Rectal smooth muscle tissue (tissue), 1 donor: ENCODE data around the gene EXOSC10.

Experiments used
- H3K27ac ChIP-seq: one replicate; pipeline ENCODE4 v1.7.0; 2013; ENCODE audit warnings: low read depth, low read length, inconsistent platforms
- H3K27me3 ChIP-seq: one replicate; pipeline ENCODE4 v1.7.0; 2013; ENCODE audit warnings: low read length; ENCODE audit not compliant: control insufficient read depth, insufficient read depth
- H3K36me3 ChIP-seq: one replicate; pipeline ENCODE4 v1.7.0; 2013; ENCODE audit warnings: low read length; ENCODE audit not compliant: control insufficient read depth, insufficient read depth
- H3K4me1 ChIP-seq: one replicate; pipeline ENCODE4 v1.7.0; 2013; ENCODE audit warnings: low read length; ENCODE audit not compliant: control insufficient read depth, insufficient read depth
- H3K4me3 ChIP-seq: one replicate; pipeline ENCODE4 v1.7.0; 2013; ENCODE audit warnings: low read length
- H3K9ac ChIP-seq: one replicate; pipeline ENCODE4 v1.7.0; 2013; ENCODE audit warnings: low read length

Gene EXOSC10

DNA sequence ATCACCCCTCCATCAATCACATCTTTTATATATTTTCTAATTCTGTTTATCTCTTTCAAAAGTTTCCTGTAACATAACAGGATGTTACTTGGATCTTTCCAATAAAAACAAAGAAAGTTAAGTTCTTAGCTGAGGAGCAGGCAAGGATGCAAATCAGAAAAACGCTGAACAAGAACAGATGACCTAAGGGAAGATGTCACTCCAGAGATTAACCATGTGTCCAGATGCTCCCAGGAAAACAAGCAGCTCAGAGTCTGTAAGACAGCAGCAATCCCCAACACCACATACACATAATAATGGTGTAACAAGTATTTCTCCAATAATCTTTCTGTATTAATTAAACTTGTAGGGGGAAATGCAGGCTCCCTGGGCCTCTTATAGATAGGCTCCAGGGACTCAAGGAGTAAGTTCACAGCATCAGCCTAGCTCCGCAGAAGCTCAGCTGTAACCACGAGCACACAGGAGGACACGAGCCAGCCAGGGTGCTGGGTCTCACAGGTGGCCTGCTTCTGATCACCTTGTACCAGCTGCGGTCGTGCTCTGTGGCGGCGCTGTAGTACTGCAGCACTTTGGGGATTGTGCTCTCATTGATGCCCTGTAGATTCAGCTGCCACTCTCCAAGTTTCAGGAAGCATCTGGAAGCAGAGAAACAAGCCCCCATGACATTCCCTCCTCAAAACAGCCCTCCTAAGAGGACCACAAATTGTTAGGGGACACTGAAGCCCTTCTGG is 33.1 kb upstream of the EXOSC10 start:
- Histone ChIP-seq H3K4me3 (no peak overlapping the region), H3K4me1 (peaks cover 9% of the 10 kb centered on the region), H3K27ac (no peak overlapping the region), H3K27me3 (no peaks in the 10 kb centered on the region), H3K9ac (no peak overlapping the region), H3K36me3 (peaks cover 43% of the 10 kb centered on the region)

- peaks cover 47% of the 10 kb centered on the region for H3K36me3 ChIP-seq
- no peaks in the 10 kb centered on the region for H3K27me3 ChIP-seq
- H3K4me1 ChIP-seq = peaks cover 9% of the 10 kb centered on the region
- H3K9ac ChIP-seq = no peak overlapping the region
- H3K27ac ChIP-seq = no peak overlapping the region
- no peak overlapping the region for H3K4me3 ChIP-seq
Measured at GRCh38 chr1:11131816-11132215, 32.1 kb upstream of the EXOSC10 start.

DNA sequence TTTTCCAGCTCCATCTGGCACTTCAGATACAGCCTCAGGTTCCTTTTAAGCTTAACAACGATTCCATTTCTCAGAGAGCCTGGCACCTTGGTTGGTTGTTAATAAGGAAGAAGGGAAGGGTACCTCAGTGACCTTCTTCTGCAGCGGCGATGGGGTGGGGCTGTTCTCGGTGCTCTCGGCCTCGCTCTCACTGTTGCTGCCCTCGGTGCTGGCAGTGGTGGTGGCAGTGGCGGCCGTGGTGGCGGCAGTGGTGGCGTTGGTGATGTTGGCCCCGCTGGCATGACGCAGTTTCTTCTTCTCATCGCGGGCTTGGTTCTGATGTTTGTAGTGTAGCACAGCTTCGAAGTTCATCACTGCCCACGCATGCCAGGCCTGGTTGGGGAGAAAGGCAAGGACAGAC is 30.7 kb upstream of the EXOSC10 start:
- Histone ChIP-seq H3K27ac (no peak overlapping the region), H3K4me1 (peaks cover 9% of the 10 kb centered on the region), H3K4me3 (no peak overlapping the region), H3K36me3 (peaks cover 53% of the 10 kb centered on the region), H3K27me3 (no peaks in the 10 kb centered on the region), H3K9ac (no peak overlapping the region)

- no peak overlapping the region for H3K27ac ChIP-seq
- no peak overlapping the region for H3K9ac ChIP-seq
- H3K36me3 ChIP-seq = peaks cover 57% of the 10 kb centered on the region
- H3K27me3 ChIP-seq = no peaks in the 10 kb centered on the region
- H3K4me3 ChIP-seq = no peak overlapping the region
- H3K4me1 ChIP-seq = peaks cover 9% of the 10 kb centered on the region
Measured at GRCh38 chr1:11129649-11130390, 30.2 kb upstream of the EXOSC10 start.

DNA sequence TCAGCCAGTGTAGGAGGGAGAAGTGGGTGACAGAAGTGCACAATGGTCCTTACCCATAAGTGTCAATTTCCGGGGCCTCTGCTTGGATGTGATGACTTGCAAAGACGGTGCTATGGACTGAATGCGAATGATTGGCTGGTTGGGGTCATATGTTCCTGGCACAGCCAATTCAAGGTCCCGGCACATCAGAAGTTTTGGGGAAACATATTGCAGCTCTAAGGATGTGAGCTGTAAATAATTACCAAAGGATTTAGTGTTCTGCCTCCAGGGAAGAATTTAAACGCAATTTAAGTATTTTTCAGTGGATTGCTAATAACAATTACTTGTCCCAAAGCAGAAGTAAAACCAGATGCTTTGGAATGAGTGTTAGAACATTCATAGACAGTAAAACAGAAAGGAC is 26.9 kb upstream of the EXOSC10 start:
- Histone ChIP-seq H3K36me3 (peaks cover 56% of the 10 kb centered on the region), H3K4me3 (no peak overlapping the region)

DNA sequence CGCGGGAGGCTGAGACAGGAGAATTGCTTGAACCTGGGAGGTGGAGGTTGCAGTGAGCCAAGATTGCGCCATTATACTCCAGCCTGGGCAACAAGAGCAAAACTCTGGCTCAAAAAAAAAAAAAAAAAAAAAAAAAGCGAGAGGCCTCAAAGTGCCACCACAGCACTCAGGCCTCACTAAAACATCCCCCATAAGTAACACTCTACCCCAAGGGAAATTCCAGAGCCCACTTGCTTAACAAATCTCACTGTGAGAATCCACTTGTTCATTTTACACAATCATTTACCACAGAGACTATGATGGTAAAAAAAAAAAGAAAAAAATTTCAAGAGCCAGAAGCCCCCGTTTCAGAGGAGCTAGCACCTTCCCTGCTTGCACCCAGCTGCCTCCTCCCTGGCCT is 26.3 kb upstream of the EXOSC10 start:
- H3K9ac ChIP-seq = no peak overlapping the region
- peaks cover 54% of the 10 kb centered on the region for H3K36me3 ChIP-seq
- no peaks in the 10 kb centered on the region for H3K27me3 ChIP-seq
- no peak overlapping the region for H3K27ac ChIP-seq
- no peaks in the 10 kb centered on the region for H3K4me1 ChIP-seq
- no peak overlapping the region for H3K4me3 ChIP-seq

More for the DNA sequence above, 26.9 kb upstream of the EXOSC10 start:
- Histone ChIP-seq H3K27ac (no peak overlapping the region), H3K4me1 (no peaks in the 10 kb centered on the region), H3K9ac (no peak overlapping the region), H3K27me3 (no peaks in the 10 kb centered on the region)

- Histone ChIP-seq H3K9ac (no peak overlapping the region), H3K4me1 (no peaks in the 10 kb centered on the region), H3K27ac (no peak overlapping the region), H3K27me3 (no peaks in the 10 kb centered on the region), H3K36me3 (peaks cover 45% of the 10 kb centered on the region), H3K4me3 (no peak overlapping the region)
Measured at GRCh38 chr1:11124965-11125364, 25.3 kb upstream of the EXOSC10 start.

GRCh38 chr1:11116318-11116717 is 16.6 kb upstream of the EXOSC10 start:
- no peaks in the 10 kb centered on the region for H3K27me3 ChIP-seq
- H3K36me3 ChIP-seq = peaks cover 20% of the 10 kb centered on the region
- H3K4me3 ChIP-seq = no peak overlapping the region
- no peak overlapping the region for H3K9ac ChIP-seq
- no peak overlapping the region for H3K27ac ChIP-seq
- H3K4me1 ChIP-seq = no peaks in the 10 kb centered on the region

DNA sequence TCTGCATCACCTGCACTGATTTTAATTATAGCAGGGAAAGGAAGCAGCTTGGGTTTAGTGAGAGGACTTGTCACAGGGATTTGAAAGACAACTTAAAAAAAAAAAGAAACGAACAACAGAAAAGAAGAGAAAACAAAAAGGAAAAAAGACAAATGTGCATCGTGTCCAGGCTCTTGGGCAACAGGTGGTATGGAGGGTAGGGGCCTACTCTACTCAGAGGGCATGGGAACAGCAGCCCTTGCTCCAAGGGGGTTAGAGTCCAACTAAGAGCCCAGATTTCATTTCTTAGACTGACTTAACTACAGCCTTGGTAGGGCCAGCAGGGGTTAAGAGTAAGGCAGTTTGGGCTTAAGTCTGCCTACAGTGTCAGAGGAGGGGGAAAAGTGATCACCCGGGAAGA is 15.3 kb upstream of the EXOSC10 start:
- no peak overlapping the region for H3K4me3 ChIP-seq
- H3K27me3 ChIP-seq = no peaks in the 10 kb centered on the region
- no peak overlapping the region for H3K27ac ChIP-seq
- H3K36me3 ChIP-seq = peaks cover 21% of the 10 kb centered on the region
- H3K4me1 ChIP-seq = no peaks in the 10 kb centered on the region
- no peak overlapping the region for H3K9ac ChIP-seq

DNA sequence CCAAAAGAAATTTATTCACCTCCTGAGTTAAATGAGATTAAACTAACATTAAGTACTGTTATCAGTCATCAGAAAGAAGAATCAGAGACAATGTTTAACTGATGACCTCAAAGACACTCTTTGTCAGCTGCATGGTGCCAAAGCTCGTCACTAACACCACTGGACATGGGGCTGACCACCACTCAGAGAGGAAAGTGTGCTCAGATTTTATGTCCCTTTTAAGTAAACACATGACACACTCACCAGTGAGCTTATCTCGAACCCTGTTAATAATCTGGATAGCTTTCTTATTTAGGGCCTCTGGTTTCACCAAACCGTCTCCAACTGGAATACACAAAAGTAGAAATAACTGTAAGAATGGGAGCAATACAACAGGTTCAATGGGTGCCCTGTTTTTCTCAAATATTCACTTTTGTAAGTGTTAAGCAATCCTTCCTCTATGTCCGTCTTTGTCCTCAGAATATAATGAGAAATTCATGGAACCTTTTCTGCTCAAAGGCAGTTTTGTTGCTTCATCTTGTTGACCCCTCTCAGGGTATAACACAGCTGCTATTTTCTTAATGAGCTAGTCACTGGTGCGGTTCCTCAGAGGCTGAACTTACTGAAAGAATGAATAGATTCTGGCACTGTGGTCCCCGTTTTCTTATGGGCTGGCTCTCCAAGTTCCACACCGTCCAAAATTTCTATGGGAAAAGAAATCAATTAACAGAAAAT is 9.5 kb upstream of the EXOSC10 start:
- no peaks in the 10 kb centered on the region for H3K27me3 ChIP-seq
- peaks cover 27% of the 10 kb centered on the region for H3K36me3 ChIP-seq
- no peak overlapping the region for H3K27ac ChIP-seq
- no peak overlapping the region for H3K9ac ChIP-seq
- no peak overlapping the region for H3K4me3 ChIP-seq
- H3K4me1 ChIP-seq = no peaks in the 10 kb centered on the region

DNA sequence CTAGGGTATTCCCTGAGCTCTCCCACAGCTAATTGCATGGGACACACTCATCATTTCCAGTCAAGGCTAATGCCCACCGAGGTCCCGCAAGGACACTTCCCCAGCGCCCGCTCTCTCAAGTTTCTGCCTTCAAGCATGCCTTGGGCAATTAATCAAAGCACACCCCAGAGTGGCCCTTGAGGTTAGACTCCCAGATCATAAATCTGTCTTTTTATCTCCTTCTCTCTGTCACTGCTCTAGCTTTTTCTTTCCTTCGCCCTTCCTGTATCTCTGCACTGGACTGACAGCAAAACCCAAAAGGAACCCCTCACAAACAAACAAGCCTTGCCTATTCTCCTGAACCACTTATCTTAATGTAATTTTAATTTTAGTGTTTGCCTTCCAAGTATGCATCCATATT is 7.9 kb upstream of the EXOSC10 start:
- H3K27ac ChIP-seq = no peak overlapping the region

DNA sequence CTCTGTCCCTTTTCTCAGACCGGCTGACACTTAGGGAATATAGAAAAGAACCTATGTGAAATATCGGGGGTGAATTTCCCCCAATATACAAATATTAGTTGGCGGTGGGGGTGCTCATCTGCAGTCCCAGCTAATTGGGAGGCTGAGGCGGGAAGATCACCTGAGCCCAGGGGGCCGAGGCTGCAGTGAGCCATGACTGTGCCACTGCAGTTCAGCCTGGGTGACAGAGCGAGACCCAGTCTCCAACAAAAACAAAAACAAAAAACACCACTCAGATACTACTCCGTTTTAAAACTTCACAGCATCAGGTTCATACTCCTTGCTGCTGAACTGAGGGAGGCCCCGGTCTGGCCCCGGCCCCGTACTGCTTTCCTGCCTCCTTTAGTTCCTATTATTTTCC is 5.9 kb upstream of the EXOSC10 start:
- Histone ChIP-seq H3K36me3 (peaks cover 20% of the 10 kb centered on the region), H3K4me1 (no peaks in the 10 kb centered on the region), H3K27ac (no peak overlapping the region), H3K4me3 (no peak overlapping the region), H3K27me3 (no peaks in the 10 kb centered on the region), H3K9ac (no peak overlapping the region)

More for the DNA sequence above, 7.9 kb upstream of the EXOSC10 start:
- Histone ChIP-seq H3K4me1 (no peaks in the 10 kb centered on the region), H3K4me3 (no peak overlapping the region), H3K36me3 (peaks cover 26% of the 10 kb centered on the region), H3K27me3 (no peaks in the 10 kb centered on the region), H3K9ac (no peak overlapping the region)
